Thyroid gland (tissue), 4 donors: ENCODE results near the gene MAPK8IP3. TPM values are rescaled to one million over a fixed set of nuclear protein-coding genes. Genes with fewer than 3 reads are reported as not detected.
A peak's percentile ranks its signal among the peaks of the same experiment; 100 is the strongest.

Experiments
- DNase-seq, 2 donors: peaks; one replicate each; pipeline ENCODE4 v3.0.0-alpha.2; 2019
- H3K27ac ChIP-seq, 3 donors: fragments of 200-600 bp; sonication (generic); 1 replicate in 2 of 3; 2 replicates in 1 of 3; pipeline ENCODE4 v1.5.1; 2016 to 2019; ENCODE audit warnings: mild to moderate bottlenecking in 1 of 3, moderate library complexity in 1 of 3
- H3K27me3 ChIP-seq: fragments of 200-600 bp; sonication (generic); one replicate; pipeline ENCODE4 v1.5.1; 2019
- H3K36me3 ChIP-seq, 2 donors: fragments of 200-600 bp; sonication (generic); one replicate each; pipeline ENCODE4 v1.5.1; 2016 to 2019
- H3K4me1 ChIP-seq, 2 donors: fragments of 200-600 bp; sonication (generic); one replicate each; pipeline ENCODE4 v1.5.1; 2017 to 2019
- H3K4me3 ChIP-seq, 3 donors: fragments of 200-600 bp; sonication (generic); replicated peaks in 1 of 3; 1 replicate in 2 of 3; 2 replicates in 1 of 3; pipeline ENCODE4 v1.5.1; 2016; ENCODE audit warnings: mild to moderate bottlenecking in 1 of 3
- H3K9me3 ChIP-seq: fragments of 200-600 bp; sonication (generic); one replicate; pipeline ENCODE4 v1.5.1; 2017
- POLR2A ChIP-seq, 2 donors: fragments of 450-650 bp; IDR thresholded peaks; one replicate each; pipeline ENCODE4 v1.6.1; 2017; ENCODE audit warnings: antibody characterized with exemption in 2 of 2, mild to moderate bottlenecking in 2 of 2, moderate library complexity in 1 of 2
- WGBS, 2 donors: methylation state at CpG; one replicate each; pipeline ENCODE4 v1.1.5; 2017; 5-methylcytosine and 5-hydroxymethylcytosine counted together
- intact Hi-C: fragments of 100-400 bp; cut with DNase I; formaldehyde crosslinking; loops from one replicate; pipeline ENCODE4 v1.15.1; 2023
- total RNA-seq, 4 donors: library from RNA; depleted of rRNA; stranded (reverse); fragments of >200 nt; gene quantifications; one replicate each; pipeline ENCODE4 v1.2.3, GENCODE V29; 2016
- TF ChIP-seq, protein P1 (sequence below), 6 experiments: fragments of 200-600 bp in 3 of 6; fragments of 450-650 bp in 3 of 6; sonication (generic) in 3 of 6; IDR thresholded peaks; one replicate each; pipeline ENCODE4 v1.5.1; 2016 to 2019; ENCODE audit warnings: antibody characterized with exemption in 6 of 6, mild to moderate bottlenecking in 2 of 6, inconsistent platforms in 1 of 6, moderate library complexity in 1 of 6

Gene MAPK8IP3
- total RNA-seq, 4 donors from 2014 or later = 45.7 to 137 (median 60.4) TPM

GRCh38 chr16:1677339-1677738, 28.7 kb upstream of the MAPK8IP3 start:
- peak in 1 of 2 donors; percentile 31 for DNase-seq
- Histone ChIP-seq H3K27ac (no peak overlapping the region), H3K4me1 (peaks cover 22 to 24% of the 10 kb centered on the region in 2 donors), H3K27me3 (no peaks in the 10 kb centered on the region), H3K9me3 (no peaks in the 10 kb centered on the region), H3K4me3 (no peak overlapping the region), H3K36me3 (peaks cover 20 to 26% of the 10 kb centered on the region in 2 donors)
- WGBS, 2 donors = 49 to 72% methylated on average over 18 of the region's 18 CpGs
- intact Hi-C loops = no loop called here
- TF ChIP-seq, protein P1, sequence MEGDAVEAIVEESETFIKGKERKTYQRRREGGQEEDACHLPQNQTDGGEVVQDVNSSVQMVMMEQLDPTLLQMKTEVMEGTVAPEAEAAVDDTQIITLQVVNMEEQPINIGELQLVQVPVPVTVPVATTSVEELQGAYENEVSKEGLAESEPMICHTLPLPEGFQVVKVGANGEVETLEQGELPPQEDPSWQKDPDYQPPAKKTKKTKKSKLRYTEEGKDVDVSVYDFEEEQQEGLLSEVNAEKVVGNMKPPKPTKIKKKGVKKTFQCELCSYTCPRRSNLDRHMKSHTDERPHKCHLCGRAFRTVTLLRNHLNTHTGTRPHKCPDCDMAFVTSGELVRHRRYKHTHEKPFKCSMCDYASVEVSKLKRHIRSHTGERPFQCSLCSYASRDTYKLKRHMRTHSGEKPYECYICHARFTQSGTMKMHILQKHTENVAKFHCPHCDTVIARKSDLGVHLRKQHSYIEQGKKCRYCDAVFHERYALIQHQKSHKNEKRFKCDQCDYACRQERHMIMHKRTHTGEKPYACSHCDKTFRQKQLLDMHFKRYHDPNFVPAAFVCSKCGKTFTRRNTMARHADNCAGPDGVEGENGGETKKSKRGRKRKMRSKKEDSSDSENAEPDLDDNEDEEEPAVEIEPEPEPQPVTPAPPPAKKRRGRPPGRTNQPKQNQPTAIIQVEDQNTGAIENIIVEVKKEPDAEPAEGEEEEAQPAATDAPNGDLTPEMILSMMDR (IDR thresholded peaks at IDR 0.05) = no peak
- no peak for TF ChIP-seq POLR2A (IDR thresholded peaks at IDR 0.05)

- H3K27me3 ChIP-seq = no peaks in the 10 kb centered on the region
- peaks cover 15 to 20% of the 10 kb centered on the region in 2 donors for H3K36me3 ChIP-seq
- peak in 1 of 2 donors; percentile 79 for TF ChIP-seq POLR2A (IDR thresholded peaks at IDR 0.05)
- TF ChIP-seq, protein P1 (IDR thresholded peaks at IDR 0.05) = no peak
- peak within 1 kb of the TSS; percentile 51 to 85 (median 79) for H3K4me3 ChIP-seq
- H3K27ac ChIP-seq = peak within 1 kb of the TSS; percentile 35 to 70 (median 40)
- 1% methylated on average over 30 to 40 of the region's 79 CpGs for WGBS, 2 donors
- no peaks in the 10 kb centered on the region for H3K9me3 ChIP-seq
- intact Hi-C loops = no loop called here
- peak; percentile 99 for DNase-seq
- peaks cover 22 to 24% of the 10 kb centered on the region in 2 donors for H3K4me1 ChIP-seq
These were observed 28.0 kb upstream of the MAPK8IP3 start, which contains the start of gene JPT2 for GRCh38 chr16:1677942-1678499. Gene JPT2 (plus strand): TSS chr16:1678279. CDS start chr16:1678313, 34 bp downstream.

GRCh38 chr16:1678500-1679098, 27.4 kb upstream of the MAPK8IP3 start:
- peak; percentile 58 to 60 for DNase-seq
- Histone ChIP-seq H3K9me3 (no peaks in the 10 kb centered on the region), H3K36me3 (peaks cover 12 to 17% of the 10 kb centered on the region in 2 donors), H3K4me1 (peaks cover 22 to 24% of the 10 kb centered on the region in 2 donors), H3K27me3 (no peaks in the 10 kb centered on the region), H3K27ac (peak overlapping the region; percentile 35 to 70 (median 40)), H3K4me3 (peak overlapping the region; percentile 51 to 85 (median 79))
- 2 to 10% methylated on average over 4 to 15 of the region's 45 CpGs for WGBS, 2 donors
- intact Hi-C loops = no loop called here
- TF ChIP-seq, protein P1 (IDR thresholded peaks at IDR 0.05) = no peak
- no peak for TF ChIP-seq POLR2A (IDR thresholded peaks at IDR 0.05)

- intact Hi-C loops = no loop called here
- Histone ChIP-seq H3K27ac (peak overlapping the region; percentile 27 to 70 (median 46)), H3K27me3 (no peaks in the 10 kb centered on the region), H3K9me3 (no peaks in the 10 kb centered on the region), H3K4me1 (peaks cover 22 to 24% of the 10 kb centered on the region in 2 donors), H3K4me3 (no peak overlapping the region), H3K36me3 (peaks cover 3% of the 10 kb centered on the region in 2 donors)
- no peak for DNase-seq
- TF ChIP-seq POLR2A (IDR thresholded peaks at IDR 0.05) = no peak
- 57 to 67% methylated on average over 14 of the region's 14 CpGs for WGBS, 2 donors
These were observed 25.6 kb upstream of the MAPK8IP3 start for GRCh38 chr16:1680361-1680760.

- Histone ChIP-seq H3K4me1 (peaks cover 22 to 24% of the 10 kb centered on the region in 2 donors), H3K36me3 (peaks cover 0 to 8% of the 10 kb centered on the region in 2 donors), H3K27ac (no peak overlapping the region), H3K9me3 (no peaks in the 10 kb centered on the region), H3K4me3 (no peak overlapping the region), H3K27me3 (no peaks in the 10 kb centered on the region)
- WGBS, 2 donors = 68 to 69% methylated on average over 10 of the region's 10 CpGs
- intact Hi-C loops = no loop called here
- DNase-seq = peak in 1 of 2 donors; percentile 35
- TF ChIP-seq, protein P1 (IDR thresholded peaks at IDR 0.05) = no peak
- TF ChIP-seq POLR2A (IDR thresholded peaks at IDR 0.05) = no peak
These were observed 25.0 kb upstream of the MAPK8IP3 start for GRCh38 chr16:1681032-1681431.
